HFF-Myc (cell line): Measurements from ENCODE around the gene MYO1F.
A peak's percentile ranks its signal among the peaks of the same experiment; 100 is the strongest.

Experiments used
- DNase-seq: peaks from one replicate; pipeline ENCODE4 v3.0.0-alpha.2; 2011; ENCODE audit warnings: low read depth; ENCODE audit errors: extremely low read depth
- H3K4me3 ChIP-seq: replicated peaks from 2 replicates; pipeline ENCODE4 v1.5.1; 2011; ENCODE audit warnings: low read depth, mild to moderate bottlenecking, control low read depth, low read length
- CTCF ChIP-seq: IDR thresholded peaks from 2 replicates; pipeline ENCODE4 v1.5.1; 2012; ENCODE audit warnings: mild to moderate bottlenecking, low read depth, low read length, control low read depth; ENCODE audit errors: missing control alignments

The MYO1F gene

GRCh38 chr19:8530061-8530679 is 47.1 kb downstream of the MYO1F start:
- no peak overlapping the region for H3K4me3 ChIP-seq
- no peak for DNase-seq
- no peak for TF ChIP-seq CTCF

DNA sequence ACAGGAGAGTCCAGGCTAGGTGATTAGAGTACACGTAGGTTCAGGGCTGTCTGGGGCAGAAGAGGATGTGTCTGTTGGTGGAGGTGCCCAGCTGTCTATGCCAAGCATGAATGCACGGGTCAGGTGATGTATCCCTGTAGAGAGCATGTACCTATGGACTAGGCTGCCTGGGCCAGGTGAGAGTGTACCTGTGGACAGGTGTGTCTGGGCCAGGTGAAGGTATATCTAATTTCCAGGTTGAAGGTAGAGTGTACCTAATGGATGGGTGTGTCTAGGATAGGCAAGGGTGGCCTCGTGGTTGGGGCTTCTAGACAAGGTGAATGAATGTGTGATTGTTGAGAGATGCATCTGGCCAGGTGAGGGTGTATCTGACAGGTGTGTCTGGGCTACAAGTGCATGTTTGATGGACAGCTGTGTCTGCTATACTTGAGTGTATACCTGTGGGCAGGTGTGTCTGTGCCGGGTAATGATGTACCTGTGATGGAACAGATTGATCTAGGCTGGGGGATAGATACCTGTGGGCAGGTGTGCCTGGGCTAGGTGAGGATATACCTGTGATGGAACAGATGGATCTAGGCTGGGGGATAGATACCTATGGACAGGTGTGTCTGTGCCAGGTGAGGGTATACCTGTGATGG is 47.8 kb downstream of the MYO1F start:
- no peak for DNase-seq

GRCh38 chr19:8528500-8528899 is 48.7 kb downstream of the MYO1F start:
- no peak overlapping the region for H3K4me3 ChIP-seq
- DNase-seq, result no peak
- TF ChIP-seq CTCF, result no peak

More for the DNA sequence above, 47.8 kb downstream of the MYO1F start:
- no peak overlapping the region for H3K4me3 ChIP-seq
- no peak for TF ChIP-seq CTCF

DNA sequence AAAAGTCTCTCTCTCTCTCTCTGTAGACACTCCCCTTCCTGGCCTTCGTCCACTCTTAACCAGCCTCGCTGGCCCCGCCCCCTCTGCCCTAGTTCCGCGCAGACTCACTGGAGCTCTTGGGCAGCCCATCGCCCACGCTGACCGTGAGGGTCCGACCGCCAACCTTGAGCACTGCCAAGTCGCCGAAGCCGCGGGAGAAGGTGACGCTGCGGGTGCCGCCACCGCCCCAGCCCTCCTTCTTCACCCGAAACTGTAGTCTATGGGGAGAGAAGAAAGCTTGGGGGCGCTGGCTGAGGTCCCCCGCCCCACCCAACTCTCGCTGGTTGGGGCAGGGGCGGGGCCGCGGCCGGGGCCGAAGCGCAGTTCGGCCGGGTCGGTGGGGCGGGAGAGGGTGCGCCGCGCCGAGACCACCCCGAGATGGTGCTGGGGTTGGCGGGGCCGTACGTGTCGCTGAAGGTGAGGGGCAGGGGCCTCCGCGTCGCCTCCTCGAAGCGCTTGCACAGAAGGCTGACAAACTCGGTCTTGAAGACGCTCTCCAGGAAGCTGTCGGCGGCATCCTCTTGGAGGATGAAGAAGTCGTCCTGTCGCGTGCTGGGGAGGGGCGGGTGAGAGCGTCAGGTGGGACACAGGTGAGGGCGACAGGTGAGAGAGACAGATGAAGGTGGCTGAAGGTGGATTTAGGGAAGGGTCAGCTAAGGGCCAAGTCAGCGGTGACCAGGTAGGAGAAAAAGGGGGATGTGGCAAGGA is 50.7 kb downstream of the MYO1F start:
- H3K4me3 ChIP-seq, result peak overlapping the region; percentile 56
- no peak for TF ChIP-seq CTCF
- peak; percentile 63 for DNase-seq

DNA sequence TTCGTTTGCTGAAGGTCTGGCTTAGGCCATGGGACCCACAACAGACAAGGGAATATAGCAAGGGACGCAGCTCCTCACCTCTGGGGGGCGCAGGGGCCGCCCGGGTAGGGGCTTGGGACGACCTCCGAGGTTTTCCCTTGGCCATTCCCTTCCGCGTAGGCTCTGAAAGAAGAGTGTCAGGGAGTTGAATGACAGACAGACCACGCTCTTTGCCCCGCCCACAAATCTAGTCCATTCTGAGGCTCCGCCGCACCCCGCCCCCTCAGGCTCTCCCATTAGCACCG is 51.9 kb downstream of the MYO1F start:
- peak; percentile 40 for TF ChIP-seq CTCF
- no peak for DNase-seq
- H3K4me3 ChIP-seq, result peak overlapping the region; percentile 42

- no peak for TF ChIP-seq CTCF
- DNase-seq, result no peak
These were observed 57.9 kb downstream of the MYO1F start for GRCh38 chr19:8519388-8519787.

More at GRCh38 chr19:8519388-8519787, 57.9 kb downstream of the MYO1F start:
- H3K4me3 ChIP-seq, result no peak overlapping the region
